GM19240 (cell line): ENCODE measurements around the gene CFLAR.
"Not testable (repeated sequence)": the region's sequence is repeated elsewhere in the genome, so short reads cannot be mapped to it uniquely, and the experiment has no call there.

Experiments
- DNase-seq: peaks from one replicate; pipeline ENCODE4 v3.0.0; 2011; ENCODE audit warnings: low spot score; ENCODE audit not compliant: insufficient read length

Gene CFLAR

GRCh38 chr2:201149064-201149820 lies 33.3 kb downstream of the CFLAR start:
- DNase-seq, result no peak

GRCh38 chr2:201149821-201150165 lies 33.8 kb downstream of the CFLAR start:
- not testable (repeated sequence) for DNase-seq

- DNase-seq, result no peak
Observed at GRCh38 chr2:201150454-201151020, 34.6 kb downstream of the CFLAR start.

DNA sequence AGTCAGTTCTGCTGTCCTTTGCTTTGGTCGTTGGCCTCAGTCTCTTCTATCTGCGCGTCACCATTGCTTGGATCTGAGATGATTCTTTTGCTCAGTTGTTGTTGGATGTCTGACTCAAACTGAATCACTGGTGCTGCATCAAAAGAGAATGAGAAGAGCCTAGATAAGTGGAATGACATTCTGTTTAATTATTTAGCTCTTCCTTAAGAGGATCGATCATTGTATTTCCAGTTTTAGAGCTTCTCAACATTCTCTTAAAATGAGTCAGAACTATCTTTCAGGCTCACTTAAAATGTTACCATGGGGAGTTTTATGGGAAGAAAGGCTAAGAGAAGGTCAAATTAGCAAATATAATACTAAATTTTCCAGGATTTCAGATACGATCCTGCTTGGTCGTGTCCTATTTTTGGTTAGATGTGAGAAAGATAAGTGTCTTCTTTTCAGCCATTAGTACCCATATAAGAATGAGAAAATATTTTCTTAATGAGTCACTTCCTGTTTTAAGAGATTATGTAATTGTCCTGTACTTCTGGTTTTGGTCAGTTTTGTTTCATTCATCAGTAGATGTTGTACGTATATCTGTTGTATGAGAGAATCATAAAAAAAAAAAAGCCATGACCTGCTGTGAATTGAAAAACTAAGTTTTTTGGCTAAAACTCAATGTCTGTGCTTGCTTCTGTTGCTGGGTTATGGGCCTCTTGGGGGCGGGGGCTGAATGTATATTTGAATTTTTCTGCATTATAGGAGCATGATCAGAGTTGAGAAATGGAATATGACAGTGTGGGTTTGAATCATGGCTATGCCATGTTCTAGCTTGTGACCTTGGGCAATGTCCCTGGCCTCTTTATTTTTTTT lies 35.4 kb downstream of the CFLAR start:
- peak; percentile 34 for DNase-seq

GRCh38 chr2:201152517-201152916 lies 36.6 kb downstream of the CFLAR start:
- DNase-seq, result no peak

- DNase-seq, result no peak
Observed at GRCh38 chr2:201152999-201153815, 37.2 kb downstream of the CFLAR start.

DNA sequence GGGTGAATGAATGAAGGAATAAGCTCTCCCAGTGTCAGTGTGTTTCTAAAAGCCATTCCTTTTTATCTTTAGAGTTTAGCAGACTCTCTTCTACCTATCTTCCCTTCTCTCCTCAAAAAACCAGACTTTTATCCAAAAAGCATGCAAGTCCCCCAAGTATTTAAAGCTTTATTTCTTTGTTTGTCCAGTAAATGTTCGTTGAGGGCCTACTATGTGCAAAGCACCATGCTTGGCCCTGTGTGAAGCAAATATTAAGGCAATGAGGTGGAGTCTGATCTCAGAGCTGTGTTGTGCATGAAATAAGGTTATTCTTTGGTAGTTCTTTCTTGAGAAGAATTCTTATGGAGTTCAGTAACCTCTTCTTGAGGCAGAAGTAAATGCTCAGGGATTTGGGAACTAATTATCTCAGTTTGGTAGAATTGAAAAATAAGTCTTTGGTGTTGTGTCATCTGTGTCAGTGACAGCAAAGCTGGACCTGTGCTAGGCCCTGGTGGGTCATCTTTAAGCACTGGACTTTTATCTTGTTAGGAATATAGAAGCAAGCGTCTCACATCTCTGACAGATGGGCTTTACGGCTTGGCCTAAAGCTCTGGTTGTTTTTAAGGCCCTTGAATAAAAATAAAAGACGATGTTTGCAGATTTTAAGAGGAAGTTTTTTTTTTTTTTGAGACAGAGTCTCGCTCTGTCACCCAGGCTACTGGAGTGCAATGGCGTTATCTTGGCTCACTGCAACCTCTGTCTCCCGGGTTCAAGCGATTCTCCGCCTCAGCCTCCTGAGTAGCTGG lies 38.8 kb downstream of the CFLAR start:
- DNase-seq, result no peak

- DNase-seq, result no peak
Observed at GRCh38 chr2:201156036-201156435, 40.1 kb downstream of the CFLAR start.

- no peak for DNase-seq
Observed at GRCh38 chr2:201156640-201157039, 40.7 kb downstream of the CFLAR start.

GRCh38 chr2:201157694-201158093 lies 41.7 kb downstream of the CFLAR start:
- no peak for DNase-seq

DNA sequence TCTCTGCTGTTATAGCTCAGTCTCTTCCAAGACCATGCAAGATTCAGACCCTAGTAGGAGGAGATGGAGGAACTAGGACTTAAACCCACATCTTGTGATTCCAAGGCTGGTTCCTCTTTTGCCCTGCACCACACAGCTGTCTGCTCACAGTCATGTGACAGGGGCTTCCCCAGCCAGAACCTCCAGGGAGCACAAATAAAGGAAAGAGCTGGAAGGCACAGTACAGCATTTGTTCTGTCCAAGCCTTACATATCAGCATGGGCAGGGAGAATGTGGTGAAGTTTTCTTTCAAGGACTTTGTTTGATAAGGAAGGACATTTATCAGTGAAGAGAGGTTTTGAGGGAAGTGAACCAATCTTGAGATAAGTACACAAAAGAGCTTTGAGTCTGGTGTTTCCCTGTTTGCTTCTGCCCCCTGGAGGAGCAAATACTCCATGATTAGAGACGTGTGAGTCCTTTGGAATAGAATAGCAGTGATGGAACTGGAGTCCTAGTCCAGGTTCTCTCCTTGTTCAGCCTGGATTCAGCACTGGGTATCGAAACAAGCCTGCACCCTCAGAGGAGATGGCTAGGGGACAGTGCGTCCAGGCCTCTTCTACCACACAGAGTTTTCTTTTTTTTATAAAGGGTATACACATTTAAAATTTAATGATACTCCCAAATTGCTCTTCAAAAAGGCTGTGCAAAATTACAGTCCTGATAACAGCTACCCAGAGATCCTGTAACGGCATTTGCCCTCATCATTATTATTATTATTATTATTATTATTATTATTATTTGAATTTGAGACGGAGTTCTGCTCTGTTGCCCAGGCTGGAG lies 42.4 kb downstream of the CFLAR start:
- peak; percentile 38 for DNase-seq

DNA sequence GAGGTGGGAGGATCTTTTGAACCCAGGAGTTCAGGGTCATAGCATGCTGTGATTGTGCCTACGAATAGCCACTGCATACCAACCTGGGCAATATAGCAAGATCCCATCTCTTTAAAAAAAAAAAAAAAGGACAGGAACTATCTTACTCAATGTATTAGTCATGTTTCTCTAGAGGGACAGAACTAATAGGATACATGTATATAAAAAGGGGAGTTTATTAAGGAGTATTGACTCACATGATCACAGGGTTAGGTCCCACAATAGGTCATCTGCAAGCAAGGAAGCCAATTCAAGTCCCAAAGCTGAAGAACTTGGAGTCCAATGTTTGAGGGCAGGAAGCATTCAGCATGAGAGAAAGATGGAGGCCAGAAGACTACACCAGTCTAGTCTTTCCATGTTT lies 48.2 kb downstream of the CFLAR start:
- DNase-seq, result no peak

GRCh38 chr2:201167546-201167945 lies 51.6 kb downstream of the CFLAR start:
- DNase-seq, result no peak

DNA sequence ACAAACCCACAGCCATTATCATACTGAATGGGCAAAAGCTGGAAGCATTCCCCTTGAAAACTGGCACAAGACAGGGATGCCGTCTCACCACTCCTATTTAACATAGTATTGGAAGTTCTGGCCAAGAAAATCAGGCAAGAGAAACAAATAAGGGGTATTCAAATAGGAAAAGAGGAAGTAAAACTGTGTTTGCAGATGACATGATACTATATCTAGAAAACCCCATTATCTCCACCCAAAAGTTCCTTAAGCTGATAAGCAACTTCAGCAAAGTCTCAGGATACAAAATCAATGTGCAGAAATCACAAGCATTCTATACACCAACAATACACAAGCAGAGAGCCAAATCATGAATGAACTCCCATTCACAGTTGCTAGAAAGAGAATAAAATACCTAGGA lies 52.5 kb downstream of the CFLAR start:
- DNase-seq, result not testable (repeated sequence)

DNA sequence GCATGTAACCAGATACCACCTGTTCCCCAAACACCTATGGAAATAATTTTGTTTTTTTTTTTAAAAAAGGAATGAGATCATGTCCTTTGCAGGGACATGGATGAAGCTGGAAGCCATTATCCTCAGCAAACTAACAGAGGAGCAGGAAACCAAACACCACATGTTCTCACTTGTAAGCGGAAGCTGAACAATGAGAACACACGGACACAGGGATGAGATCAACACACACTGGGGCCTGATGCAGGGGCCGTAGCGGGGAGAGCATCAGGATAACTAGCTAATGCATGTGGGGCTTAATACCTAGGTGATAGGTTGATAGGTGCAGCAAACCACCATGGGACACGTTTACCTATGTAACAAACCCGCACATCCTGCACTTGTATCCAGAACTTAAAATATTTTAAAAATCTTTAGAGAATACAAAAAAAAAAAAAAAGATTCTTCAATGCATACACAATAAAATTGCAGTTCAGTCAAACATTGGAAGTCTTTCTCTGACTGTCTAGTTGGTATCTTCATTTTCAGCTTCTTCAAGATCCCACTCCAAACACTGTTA lies 55.4 kb downstream of the CFLAR start:
- DNase-seq, result no peak

GRCh38 chr2:201172279-201172678 lies 56.3 kb downstream of the CFLAR start:
- DNase-seq, result no peak

DNA sequence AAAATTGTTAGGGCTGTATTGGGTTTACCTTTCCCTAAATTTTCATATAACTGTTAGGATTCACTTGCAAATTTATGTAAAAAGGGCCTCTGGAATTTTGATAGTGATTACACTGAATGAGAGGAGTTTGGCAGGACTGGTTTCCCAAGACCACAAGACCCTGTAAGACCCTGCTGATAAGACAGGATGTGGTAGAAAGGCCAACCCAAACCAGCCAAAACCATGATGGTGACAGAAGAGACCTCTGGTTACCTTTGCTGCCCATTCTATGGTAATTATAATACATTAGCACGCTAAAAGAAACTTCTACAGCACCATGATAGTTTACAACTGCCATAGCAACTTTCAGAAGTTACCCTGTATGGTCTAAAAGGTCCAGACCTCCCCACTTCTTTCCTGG lies 58.7 kb downstream of the CFLAR start:
- DNase-seq, result no peak

DNA sequence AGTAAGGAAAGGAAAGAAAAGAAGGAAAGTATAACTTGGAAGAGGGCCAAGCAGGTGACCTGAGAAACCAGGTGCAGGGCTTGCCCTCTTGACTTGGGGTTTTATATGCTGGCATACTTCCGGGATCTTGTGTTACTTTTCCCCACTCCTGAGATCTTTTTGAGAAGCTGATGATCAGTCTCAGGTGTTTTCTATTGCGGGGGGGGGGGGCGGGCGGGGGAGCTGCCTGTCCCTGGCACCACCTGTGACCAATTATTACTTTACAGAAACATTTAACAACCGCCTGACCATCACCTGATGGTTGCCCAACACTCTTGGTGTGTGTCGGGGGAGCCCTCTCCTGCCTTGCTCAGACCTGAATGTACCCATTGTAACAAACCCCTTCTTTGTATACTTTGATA lies 60.1 kb downstream of the CFLAR start:
- DNase-seq, result no peak

DNA sequence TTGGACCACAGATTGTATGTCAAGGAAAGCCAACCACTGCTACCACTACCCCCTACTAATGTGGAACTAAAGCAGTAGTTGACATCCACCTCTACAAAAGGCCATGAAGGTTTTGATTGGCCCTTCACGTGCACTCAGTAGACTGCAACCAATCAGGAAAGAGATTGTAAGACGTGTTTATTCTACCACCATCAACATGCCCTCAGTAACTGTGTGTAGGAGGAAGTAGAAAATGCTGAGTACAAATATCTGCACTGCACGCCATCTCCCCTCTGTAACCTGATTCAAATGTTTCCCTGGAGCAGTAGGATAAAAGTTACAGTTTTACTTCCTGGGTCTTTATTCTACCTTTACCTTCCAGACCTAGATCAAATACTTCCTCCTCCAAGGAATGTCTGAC lies 64.0 kb downstream of the CFLAR start:
- DNase-seq, result no peak
